Karpas-422 (cell line): ENCODE measurements around the gene GNG7. TPM values are rescaled to one million over a fixed set of nuclear protein-coding genes. Genes with fewer than 3 reads are reported as not detected.

ENCODE experiments used
- DNase-seq: peaks from one replicate; pipeline ENCODE4 v3.0.0-alpha.2; 2015
- H2AFZ ChIP-seq: fragments of 200-600 bp; sonication (generic); 2 replicates; pipeline ENCODE4 v1.6.1; 2014; ENCODE audit warnings: antibody characterized with exemption, low read length, mixed read lengths
- H3K27ac ChIP-seq: fragments of 200-600 bp; sonication (generic); 2 replicates; pipeline ENCODE4 v1.5.1; 2014; ENCODE audit warnings: mild to moderate bottlenecking, low read length, moderate library complexity
- H3K27me3 ChIP-seq: fragments of 200-600 bp; sonication (generic); 2 replicates; pipeline ENCODE4 v1.6.1; 2014; ENCODE audit warnings: low read length, mixed read lengths
- H3K36me3 ChIP-seq: fragments of 200-600 bp; sonication (generic); 2 replicates; pipeline ENCODE4 v1.6.1; 2014; ENCODE audit warnings: low read length, mixed read lengths; ENCODE audit not compliant: insufficient read depth
- H3K4me1 ChIP-seq: fragments of 200-600 bp; sonication (generic); 2 replicates; pipeline ENCODE4 v1.6.1; 2014; ENCODE audit warnings: mild to moderate bottlenecking, low read length, mixed read lengths
- H3K4me2 ChIP-seq: fragments of 200-600 bp; sonication (generic); 2 replicates; pipeline ENCODE4 v1.6.1; 2014; ENCODE audit warnings: low read length, low read depth, mild to moderate bottlenecking; ENCODE audit not compliant: poor library complexity, severe bottlenecking
- H3K4me3 ChIP-seq: fragments of 200-600 bp; sonication (generic); 2 replicates; pipeline ENCODE4 v1.5.1; 2014; ENCODE audit warnings: mild to moderate bottlenecking, antibody characterized with exemption, low read length, mixed read lengths
- H3K79me2 ChIP-seq: fragments of 200-600 bp; sonication (generic); 2 replicates; pipeline ENCODE4 v1.6.1; 2014; ENCODE audit warnings: mild to moderate bottlenecking, low read length, mixed read lengths
- H3K9ac ChIP-seq: fragments of 200-600 bp; sonication (generic); 2 replicates; pipeline ENCODE4 v1.6.0; 2014; ENCODE audit warnings: low read length
- H3K9me2 ChIP-seq: fragments of 200-600 bp; sonication (generic), shearing (Covaris generic); replicated peaks from 2 replicates; pipeline ENCODE4 v1.6.0; 2014; ENCODE audit warnings: mild to moderate bottlenecking, low read length, moderate library complexity; ENCODE audit not compliant: insufficient read depth
- H3K9me3 ChIP-seq: fragments of 300-700, 200-600 bp; sonication (generic); 2 replicates; pipeline ENCODE4 v1.6.1; 2014; ENCODE audit warnings: low read length, mixed read lengths
- H4K20me1 ChIP-seq: fragments of 200-600 bp; sonication (generic); 2 replicates; pipeline ENCODE4 v1.6.1; 2014; ENCODE audit warnings: mild to moderate bottlenecking, antibody characterized with exemption, low read length, low read depth; ENCODE audit not compliant: insufficient read depth
- total RNA-seq: library from RNA; depleted of rRNA; stranded (reverse); fragments of >200 nt; shearing (Covaris generic); gene quantifications from 2 replicates; pipeline ENCODE4 v1.2.3, GENCODE V29; 2014; ENCODE audit warnings: low replicate concordance

Gene GNG7
- total RNA-seq, 1 experiment from 2014 or later = 0.19 TPM

GRCh38 chr19:2617393-2618165 is 84.9 kb downstream of the GNG7 start:
- Histone ChIP-seq H3K27me3 (no peaks in the 10 kb centered on the region), H3K9ac (no peak overlapping the region), H3K36me3 (no peaks in the 10 kb centered on the region), H3K79me2 (no peaks in the 10 kb centered on the region), H3K9me3 (no peaks in the 10 kb centered on the region), H3K4me1 (peaks cover 32% of the 10 kb centered on the region), H3K4me2 (no peak overlapping the region), H3K9me2 (no peaks in the 10 kb centered on the region), H3K4me3 (no peak overlapping the region), H3K27ac (no peak overlapping the region), H4K20me1 (no peaks in the 10 kb centered on the region), H2AFZ (no peak overlapping the region)
- DNase-seq = no peak

- H3K9ac ChIP-seq = peak overlapping the region; percentile 13; the same call in 1 of the 2 replicates
- H3K79me2 ChIP-seq = no peaks in the 10 kb centered on the region
These were observed 85.6 kb downstream of the GNG7 start for GRCh38 chr19:2616741-2617392.

GRCh38 chr19:2615782-2616181 is 86.7 kb downstream of the GNG7 start:
- H3K27me3 ChIP-seq = no peaks in the 10 kb centered on the region
- H3K27ac ChIP-seq = no peak overlapping the region
- no peak overlapping the region for H3K4me2 ChIP-seq
- DNase-seq = no peak
- no peak overlapping the region for H2AFZ ChIP-seq
- no peak overlapping the region for H3K4me3 ChIP-seq
- H3K9me2 ChIP-seq = no peaks in the 10 kb centered on the region
- H3K9ac ChIP-seq = no peak overlapping the region
- no peaks in the 10 kb centered on the region for H3K36me3 ChIP-seq
- no peaks in the 10 kb centered on the region for H3K79me2 ChIP-seq
- no peaks in the 10 kb centered on the region for H4K20me1 ChIP-seq
- peaks cover 26% of the 10 kb centered on the region for H3K4me1 ChIP-seq
- H3K9me3 ChIP-seq = no peaks in the 10 kb centered on the region

More at GRCh38 chr19:2616741-2617392, 85.6 kb downstream of the GNG7 start:
- H3K9me3 ChIP-seq = no peaks in the 10 kb centered on the region
- DNase-seq = peak; percentile 64
- peaks cover 32% of the 10 kb centered on the region for H3K4me1 ChIP-seq
- no peaks in the 10 kb centered on the region for H3K36me3 ChIP-seq
- H3K9me2 ChIP-seq = no peaks in the 10 kb centered on the region
- no peaks in the 10 kb centered on the region for H4K20me1 ChIP-seq
- H2AFZ ChIP-seq = no peak overlapping the region
- no peak overlapping the region for H3K4me3 ChIP-seq
- H3K4me2 ChIP-seq = no peak overlapping the region
- no peak overlapping the region for H3K27ac ChIP-seq
- H3K27me3 ChIP-seq = no peaks in the 10 kb centered on the region

GRCh38 chr19:2613507-2614295 is 88.8 kb downstream of the GNG7 start:
- Histone ChIP-seq H3K27ac (no peak overlapping the region), H2AFZ (no peak overlapping the region), H4K20me1 (0 out of 2 replicates have a peak, but pooled peaks cover 5% of the 10 kb centered on the region), H3K36me3 (no peaks in the 10 kb centered on the region), H3K4me2 (no peak overlapping the region), H3K4me1 (peaks cover 29% of the 10 kb centered on the region), H3K4me3 (no peak overlapping the region), H3K9ac (no peak overlapping the region), H3K9me2 (no peaks in the 10 kb centered on the region), H3K27me3 (no peaks in the 10 kb centered on the region), H3K79me2 (no peaks in the 10 kb centered on the region), H3K9me3 (no peaks in the 10 kb centered on the region)
- peak; percentile 90 for DNase-seq

GRCh38 chr19:2612619-2613249 is 89.8 kb downstream of the GNG7 start:
- Histone ChIP-seq H3K9ac (no peak overlapping the region), H2AFZ (no peak overlapping the region), H3K4me3 (no peak overlapping the region), H3K36me3 (no peaks in the 10 kb centered on the region), H3K27ac (no peak overlapping the region), H3K9me2 (no peaks in the 10 kb centered on the region), H3K4me1 (peaks cover 37% of the 10 kb centered on the region), H3K4me2 (no peak overlapping the region), H4K20me1 (0 out of 2 replicates have a peak, but pooled peaks cover 5% of the 10 kb centered on the region), H3K79me2 (no peaks in the 10 kb centered on the region), H3K9me3 (no peaks in the 10 kb centered on the region), H3K27me3 (no peaks in the 10 kb centered on the region)
- DNase-seq = no peak

GRCh38 chr19:2611483-2612464 is 90.7 kb downstream of the GNG7 start:
- Histone ChIP-seq H3K4me1 (peaks cover 35% of the 10 kb centered on the region), H4K20me1 (0 out of 2 replicates have a peak, but pooled peaks cover 5% of the 10 kb centered on the region), H3K4me2 (peak overlapping the region; percentile 71)

More at GRCh38 chr19:2611483-2612464, 90.7 kb downstream of the GNG7 start:
- DNase-seq = no peak
- no peak overlapping the region for H3K27ac ChIP-seq
- no peaks in the 10 kb centered on the region for H3K79me2 ChIP-seq
- no peaks in the 10 kb centered on the region for H3K27me3 ChIP-seq
- H3K36me3 ChIP-seq = no peaks in the 10 kb centered on the region
- H3K9me3 ChIP-seq = no peaks in the 10 kb centered on the region
- no peak overlapping the region for H3K9ac ChIP-seq
- H3K4me3 ChIP-seq = no peak overlapping the region
- H2AFZ ChIP-seq = no peak overlapping the region
- no peaks in the 10 kb centered on the region for H3K9me2 ChIP-seq
